GM20431 (cell line): ENCODE measurements around the gene TTC7B.

Source experiments
- in situ Hi-C: fragments of 300-500 bp; cut with MseI, MboI; formaldehyde crosslinking; loops from one replicate; pipeline ENCODE4 v1.15.0; 2020; ENCODE audit warnings: low sequenced_read_pairs; ENCODE audit not compliant: unreplicated experiment

The TTC7B gene

GRCh38 chr14:90780519-90780918 is 35.7 kb downstream of the TTC7B start:
- in situ Hi-C loops: no loop called here

- in situ Hi-C loops: no loop called here
Observed at GRCh38 chr14:90778571-90779255, 37.5 kb downstream of the TTC7B start.

GRCh38 chr14:90777830-90778485 is 38.3 kb downstream of the TTC7B start:
- in situ Hi-C loops: no loop called here

- in situ Hi-C loops: no loop called here
Observed at GRCh38 chr14:90777358-90777757, 38.9 kb downstream of the TTC7B start.

GRCh38 chr14:90775441-90775840 is 40.8 kb downstream of the TTC7B start:
- in situ Hi-C loops: no loop called here

GRCh38 chr14:90774316-90774715 is 41.9 kb downstream of the TTC7B start:
- in situ Hi-C loops: no loop called here

- in situ Hi-C loops: no loop called here
Observed at GRCh38 chr14:90773705-90774104, 42.5 kb downstream of the TTC7B start.

GRCh38 chr14:90773196-90773486 is 43.1 kb downstream of the TTC7B start:
- in situ Hi-C loops: no loop called here

- in situ Hi-C loops: no loop called here
Observed at GRCh38 chr14:90767899-90768298, 48.3 kb downstream of the TTC7B start.

- in situ Hi-C loops: no loop called here
Observed at GRCh38 chr14:90760591-90761316, 55.5 kb downstream of the TTC7B start.

GRCh38 chr14:90760078-90760444 is 56.2 kb downstream of the TTC7B start:
- in situ Hi-C loops: no loop called here

- in situ Hi-C loops: no loop called here
Observed at GRCh38 chr14:90759370-90760077, 56.7 kb downstream of the TTC7B start.

GRCh38 chr14:90758959-90759358 is 57.3 kb downstream of the TTC7B start:
- in situ Hi-C loops: no loop called here

- in situ Hi-C loops: no loop called here
Observed at GRCh38 chr14:90758028-90758889, 58.0 kb downstream of the TTC7B start.

GRCh38 chr14:90757452-90757851 is 58.8 kb downstream of the TTC7B start:
- in situ Hi-C loops: no loop called here

- in situ Hi-C loops: no loop called here
Observed at GRCh38 chr14:90756755-90757345, 59.4 kb downstream of the TTC7B start.

GRCh38 chr14:90755661-90756304 is 60.4 kb downstream of the TTC7B start:
- in situ Hi-C loops: no loop called here

GRCh38 chr14:90753456-90754005 is 62.7 kb downstream of the TTC7B start:
- in situ Hi-C loops: no loop called here

GRCh38 chr14:90750701-90751100 is 65.5 kb downstream of the TTC7B start:
- in situ Hi-C loops: no loop called here
